Body of pancreas (tissue), 4 donors: ENCODE results near the gene SCMH1. TPM values are rescaled to one million over a fixed set of nuclear protein-coding genes. Genes with fewer than 3 reads are reported as not detected.

Experiments used
- ATAC-seq: fragments of 150-250 bp; one replicate; pipeline ENCODE4 v1.9.1; 2016
- DNase-seq, 4 donors: peaks; one replicate each; pipeline ENCODE4 v3.0.0-alpha.2; 2019
- H3K27ac ChIP-seq, 4 donors: fragments of 200-600 bp; sonication (generic); 1 replicate in 3 of 4; 2 replicates in 1 of 4; pipeline versions ENCODE4 v1.5.1 to v1.6.1; 2016 to 2019; ENCODE audit warnings: mild to moderate bottlenecking in 1 of 4, mixed read lengths in 1 of 4, moderate library complexity in 1 of 4
- H3K27me3 ChIP-seq, 2 donors: fragments of 200-600 bp; sonication (generic); one replicate each; pipeline ENCODE4 v1.6.0; 2016; ENCODE audit warnings: mild to moderate bottlenecking in 1 of 2
- H3K36me3 ChIP-seq, 2 donors: fragments of 200-600 bp; sonication (generic); replicated peaks in 1 of 2; 2 replicates each; pipeline ENCODE4 v1.5.1; 2016; ENCODE audit warnings: low read depth in 2 of 2; ENCODE audit not compliant: insufficient read depth in 1 of 2
- H3K4me1 ChIP-seq: fragments of 200-600 bp; sonication (generic); one replicate; pipeline ENCODE4 v1.6.0; 2016
- H3K4me3 ChIP-seq, 2 donors: fragments of 200-600 bp; sonication (generic); 1 replicate in 1 of 2; 2 replicates in 1 of 2; pipeline ENCODE4 v1.5.1; 2016 to 2019
- H3K9me3 ChIP-seq, 3 donors: fragments of 200-600 bp; sonication (generic); 1 replicate in 2 of 3; 2 replicates in 1 of 3; pipeline ENCODE4 v1.5.1; 2016
- CTCF ChIP-seq, 7 experiments: fragments of 450-650 bp in 4 of 7; fragments of 200-600 bp in 3 of 7; sonication (generic) in 3 of 7; IDR thresholded peaks; one replicate each; pipeline ENCODE4 v1.5.1; 2016 to 2019; ENCODE audit warnings: antibody characterized with exemption in 7 of 7
- POLR2A ChIP-seq, 3 donors: fragments of 450-650 bp; IDR thresholded peaks; one replicate each; pipeline ENCODE4 v1.6.1; 2016; ENCODE audit warnings: antibody characterized with exemption in 3 of 3, mild to moderate bottlenecking in 2 of 3
- WGBS, 2 donors: methylation state at CpG; one replicate each; pipeline ENCODE4 v1.1.5; 2017; 5-methylcytosine and 5-hydroxymethylcytosine counted together
- intact Hi-C: fragments of 100-400 bp; cut with DNase I; formaldehyde crosslinking; loops from one replicate; pipeline ENCODE4 v1.15.1; 2023
- total RNA-seq, 2 donors: library from RNA; depleted of rRNA; stranded (reverse); fragments of >200 nt; gene quantifications; one replicate each; pipeline ENCODE4 v1.1.0, GENCODE V29; 2016

SCMH1 gene
- total RNA-seq, 2 donors from 2014 or later: 25.4 to 33.3 TPM

GRCh38 chr1:41009466-41009865 lies 232.6 kb downstream of the SCMH1 start:
- no peak overlapping the region for H3K4me3 ChIP-seq
- intact Hi-C loops: no loop called here
- peaks cover 0 to 20% of the 10 kb centered on the region in 2 donors for H3K36me3 ChIP-seq
- H3K27me3 ChIP-seq: no peaks in the 10 kb centered on the region
- no peak overlapping the region for H3K27ac ChIP-seq
- WGBS, 2 donors: 97% methylated on average over 8 of the region's 8 CpGs
- no peaks in the 10 kb centered on the region for H3K4me1 ChIP-seq
- H3K9me3 ChIP-seq: no peaks in the 10 kb centered on the region
- ATAC-seq (no peak), DNase-seq (no peak)
- TF ChIP-seq CTCF (IDR thresholded peaks at IDR 0.05) (no peak), POLR2A (IDR thresholded peaks at IDR 0.05) (no peak)

- intact Hi-C loops: no loop called here
- DNase-seq: no peak
- Histone ChIP-seq H3K9me3 (no peaks in the 10 kb centered on the region), H3K36me3 (peaks cover 0 to 20% of the 10 kb centered on the region in 2 donors), H3K4me1 (peaks cover 9% of the 10 kb centered on the region), H3K4me3 (no peak overlapping the region), H3K27me3 (no peaks in the 10 kb centered on the region), H3K27ac (no peak overlapping the region)
- TF ChIP-seq POLR2A (IDR thresholded peaks at IDR 0.05) (no peak), CTCF (IDR thresholded peaks at IDR 0.05) (no peak)
- WGBS, 2 donors: 89 to 96% methylated on average over 15 to 19 of the region's 19 CpGs
- ATAC-seq: no peak
Observed at GRCh38 chr1:41006942-41007865, 234.9 kb downstream of the SCMH1 start.

- Histone ChIP-seq H3K36me3 (peaks cover 0 to 16% of the 10 kb centered on the region in 2 donors), H3K4me3 (no peak overlapping the region), H3K9me3 (no peaks in the 10 kb centered on the region), H3K27ac (no peak overlapping the region), H3K27me3 (no peaks in the 10 kb centered on the region), H3K4me1 (peaks cover 9% of the 10 kb centered on the region)
- intact Hi-C loops: no loop called here
- DNase-seq (no peak), ATAC-seq (no peak)
- TF ChIP-seq CTCF (IDR thresholded peaks at IDR 0.05) (no peak), POLR2A (IDR thresholded peaks at IDR 0.05) (no peak)
- WGBS, 2 donors: 83 to 88% methylated on average over 5 of the region's 5 CpGs
Observed at GRCh38 chr1:41005876-41006275, 236.2 kb downstream of the SCMH1 start.

- intact Hi-C loops: no loop called here
- TF ChIP-seq CTCF (IDR thresholded peaks at IDR 0.05) (peak in 4 of 7 experiments; percentile 31 to 43 (median 38)), POLR2A (IDR thresholded peaks at IDR 0.05) (no peak)
- no peaks in the 10 kb centered on the region for H3K27me3 ChIP-seq
- peak; percentile 76 to 95 (median 88) for DNase-seq
- peaks cover 9% of the 10 kb centered on the region for H3K4me1 ChIP-seq
- peak overlapping the region in 2 of 4 donors; percentile 5 to 46 for H3K27ac ChIP-seq
- no peak overlapping the region for H3K4me3 ChIP-seq
- no peaks in the 10 kb centered on the region for H3K9me3 ChIP-seq
- ATAC-seq: peak; percentile 91
- peaks cover 6 to 8% of the 10 kb centered on the region in 2 donors for H3K36me3 ChIP-seq
- 41 to 63% methylated on average over 3 to 11 of the region's 11 CpGs for WGBS, 2 donors
Observed at GRCh38 chr1:41003640-41004220, 238.4 kb downstream of the SCMH1 start.
